ENCODE measurements around the gene PARD3. TPM values are rescaled to one million over a fixed set of nuclear protein-coding genes. Genes with fewer than 3 reads are reported as not detected.
"Not testable (repeated sequence)": the region's sequence is repeated elsewhere in the genome, so short reads cannot be mapped to it uniquely, and the experiment has no call there.

Gene PARD3
- total RNA-seq, 2 donors from 2014 or later: 59.6 to 74.6 TPM

DNA sequence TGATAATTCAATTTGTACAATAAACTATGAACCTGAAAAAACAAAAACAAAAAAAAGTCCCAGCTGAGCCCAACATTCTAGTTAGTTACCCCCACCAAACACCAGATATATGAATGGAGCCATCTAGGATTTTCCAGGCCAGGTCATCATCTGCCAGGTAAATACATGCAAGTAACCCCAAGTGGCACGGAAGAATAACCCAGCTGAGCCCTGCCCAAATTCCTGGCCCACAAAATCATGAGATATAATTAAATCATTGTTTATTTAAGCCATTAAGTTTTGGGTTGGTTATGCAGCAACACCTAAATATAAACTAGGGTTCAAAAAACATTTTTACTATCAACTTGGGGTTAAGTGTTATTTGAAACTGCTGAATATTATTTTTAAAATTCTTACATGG lies 19.0 kb downstream of the PARD3 start:
- TF ChIP-seq, protein P1, sequence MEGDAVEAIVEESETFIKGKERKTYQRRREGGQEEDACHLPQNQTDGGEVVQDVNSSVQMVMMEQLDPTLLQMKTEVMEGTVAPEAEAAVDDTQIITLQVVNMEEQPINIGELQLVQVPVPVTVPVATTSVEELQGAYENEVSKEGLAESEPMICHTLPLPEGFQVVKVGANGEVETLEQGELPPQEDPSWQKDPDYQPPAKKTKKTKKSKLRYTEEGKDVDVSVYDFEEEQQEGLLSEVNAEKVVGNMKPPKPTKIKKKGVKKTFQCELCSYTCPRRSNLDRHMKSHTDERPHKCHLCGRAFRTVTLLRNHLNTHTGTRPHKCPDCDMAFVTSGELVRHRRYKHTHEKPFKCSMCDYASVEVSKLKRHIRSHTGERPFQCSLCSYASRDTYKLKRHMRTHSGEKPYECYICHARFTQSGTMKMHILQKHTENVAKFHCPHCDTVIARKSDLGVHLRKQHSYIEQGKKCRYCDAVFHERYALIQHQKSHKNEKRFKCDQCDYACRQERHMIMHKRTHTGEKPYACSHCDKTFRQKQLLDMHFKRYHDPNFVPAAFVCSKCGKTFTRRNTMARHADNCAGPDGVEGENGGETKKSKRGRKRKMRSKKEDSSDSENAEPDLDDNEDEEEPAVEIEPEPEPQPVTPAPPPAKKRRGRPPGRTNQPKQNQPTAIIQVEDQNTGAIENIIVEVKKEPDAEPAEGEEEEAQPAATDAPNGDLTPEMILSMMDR (conservative IDR thresholded peaks at IDR 0.05): no peak
- Mint-ChIP-seq H3K4me1 (peaks cover 35% of the 10 kb centered on the region), H3K36me3 (ENCODE audit: low read depth) (peaks cover 20% of the 10 kb centered on the region), H3K4me3 (no peak overlapping the region), H3K9me3 (no peaks in the 10 kb centered on the region), H3K27ac (no peak overlapping the region), H3K27me3 (ENCODE audit: insufficient read depth) (no peaks in the 10 kb centered on the region)
- no peaks in the 10 kb centered on the region for H3K27me3 ChIP-seq (ENCODE audit: control insufficient read depth, insufficient read depth, low read length, poor library complexity, severe bottlenecking)
- WGBS, 2 experiments (ENCODE audit: insufficient coverage in 1 of 2, insufficient read length in 1 of 2): 100% methylated on average over 1 of the region's 1 CpG; no CpG with 5 or more reads in 1 of the 2 experiments
- no peak for DNase-seq
- no peak overlapping the region for H3K9ac ChIP-seq (ENCODE audit: extremely low read depth, low read length, poor library complexity, severe bottlenecking)
- H3K27ac ChIP-seq (ENCODE audit: low read depth, low read length): no peak overlapping the region
- peaks cover 6% of the 10 kb centered on the region for H3K9me3 ChIP-seq (ENCODE audit: control insufficient read depth, low read length)
- H3K36me3 ChIP-seq (ENCODE audit: control insufficient read depth, insufficient read depth, low read length): peaks cover 20% of the 10 kb centered on the region
- H3K4me1 ChIP-seq (ENCODE audit: control insufficient read depth, insufficient read depth, low read length): peaks cover 3% of the 10 kb centered on the region
- H3K4me3 ChIP-seq (ENCODE audit: low read length): no peak overlapping the region

DNA sequence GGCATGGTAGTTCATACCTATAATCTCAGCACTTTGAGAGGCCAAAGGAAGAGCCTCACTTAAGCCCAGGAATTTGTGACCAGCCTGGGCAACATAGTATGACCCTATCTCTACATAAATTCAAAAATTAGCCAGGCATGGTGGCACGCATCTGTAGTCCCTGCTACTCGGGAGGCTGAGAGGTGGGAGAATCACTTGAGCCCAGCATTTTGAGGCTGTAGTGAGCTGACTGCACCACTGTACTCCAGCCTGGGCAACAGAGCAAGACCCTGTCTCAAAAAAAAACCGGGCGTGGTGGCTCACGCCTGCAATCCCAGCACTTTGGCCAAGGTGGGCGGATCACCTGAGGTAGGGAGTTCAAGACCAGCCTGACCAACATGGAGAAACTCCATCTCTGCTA lies 19.8 kb downstream of the PARD3 start:
- H3K27ac Mint-ChIP-seq: no peak overlapping the region
- H3K27me3 Mint-ChIP-seq (ENCODE audit: insufficient read depth): no peaks in the 10 kb centered on the region
- Histone ChIP-seq H3K36me3 (ENCODE audit: control insufficient read depth, insufficient read depth, low read length) (peaks cover 20% of the 10 kb centered on the region), H3K9me3 (ENCODE audit: control insufficient read depth, low read length) (peaks cover 6% of the 10 kb centered on the region), H3K4me1 (ENCODE audit: control insufficient read depth, insufficient read depth, low read length) (peaks cover under 1% of the 10 kb centered on the region), H3K27me3 (ENCODE audit: control insufficient read depth, insufficient read depth, low read length, poor library complexity, severe bottlenecking) (no peaks in the 10 kb centered on the region), H3K4me3 (ENCODE audit: low read length) (no peak overlapping the region), H3K9ac (ENCODE audit: extremely low read depth, low read length, poor library complexity, severe bottlenecking) (no peak overlapping the region), H3K27ac (ENCODE audit: low read depth, low read length) (no peak overlapping the region)
- no peak for DNase-seq
- peaks cover 34% of the 10 kb centered on the region for H3K4me1 Mint-ChIP-seq
- H3K36me3 Mint-ChIP-seq (ENCODE audit: low read depth): peaks cover 20% of the 10 kb centered on the region
- TF ChIP-seq, protein P1 (conservative IDR thresholded peaks at IDR 0.05): no peak
- H3K9me3 Mint-ChIP-seq: no peaks in the 10 kb centered on the region
- no peak overlapping the region for H3K4me3 Mint-ChIP-seq
- 93 to 98% methylated on average over 4 to 6 of the region's 6 CpGs for WGBS, 2 experiments (ENCODE audit: insufficient coverage in 1 of 2, insufficient read length in 1 of 2)

DNA sequence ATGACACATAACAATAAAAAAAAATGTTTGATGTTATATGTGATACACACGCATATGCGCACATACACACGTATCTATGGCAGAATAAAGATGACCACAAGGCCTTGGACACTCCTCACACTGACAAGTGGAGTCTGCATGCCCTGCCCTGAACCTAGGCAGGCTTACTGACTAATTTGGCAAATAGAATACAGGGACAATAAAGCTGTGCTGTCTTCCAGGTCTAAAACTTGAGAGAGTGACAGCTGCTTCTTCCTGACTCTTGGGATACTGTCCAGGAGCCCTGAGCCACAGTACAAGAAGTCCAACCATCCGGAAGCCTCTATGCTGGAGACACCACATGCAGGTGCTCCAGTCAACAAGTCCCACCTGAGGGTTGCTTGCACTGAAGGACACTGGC lies 20.3 kb downstream of the PARD3 start:
- WGBS, 2 experiments (ENCODE audit: insufficient coverage in 1 of 2, insufficient read length in 1 of 2): 97% methylated on average over 4 of the region's 4 CpGs
- no peaks in the 10 kb centered on the region for H3K9me3 Mint-ChIP-seq
- Histone ChIP-seq H3K9me3 (ENCODE audit: control insufficient read depth, low read length) (peaks cover 6% of the 10 kb centered on the region), H3K36me3 (ENCODE audit: control insufficient read depth, insufficient read depth, low read length) (peaks cover 20% of the 10 kb centered on the region), H3K27ac (ENCODE audit: low read depth, low read length) (no peak overlapping the region), H3K4me3 (ENCODE audit: low read length) (no peak overlapping the region), H3K27me3 (ENCODE audit: control insufficient read depth, insufficient read depth, low read length, poor library complexity, severe bottlenecking) (no peaks in the 10 kb centered on the region), H3K9ac (ENCODE audit: extremely low read depth, low read length, poor library complexity, severe bottlenecking) (no peak overlapping the region), H3K4me1 (ENCODE audit: control insufficient read depth, insufficient read depth, low read length) (peaks cover 6% of the 10 kb centered on the region)
- H3K4me1 Mint-ChIP-seq: peaks cover 39% of the 10 kb centered on the region
- DNase-seq: no peak
- H3K27ac Mint-ChIP-seq: no peak overlapping the region
- no peaks in the 10 kb centered on the region for H3K27me3 Mint-ChIP-seq (ENCODE audit: insufficient read depth)
- H3K36me3 Mint-ChIP-seq (ENCODE audit: low read depth): peaks cover 20% of the 10 kb centered on the region
- H3K4me3 Mint-ChIP-seq: no peak overlapping the region
- TF ChIP-seq, protein P1 (conservative IDR thresholded peaks at IDR 0.05): no peak

DNA sequence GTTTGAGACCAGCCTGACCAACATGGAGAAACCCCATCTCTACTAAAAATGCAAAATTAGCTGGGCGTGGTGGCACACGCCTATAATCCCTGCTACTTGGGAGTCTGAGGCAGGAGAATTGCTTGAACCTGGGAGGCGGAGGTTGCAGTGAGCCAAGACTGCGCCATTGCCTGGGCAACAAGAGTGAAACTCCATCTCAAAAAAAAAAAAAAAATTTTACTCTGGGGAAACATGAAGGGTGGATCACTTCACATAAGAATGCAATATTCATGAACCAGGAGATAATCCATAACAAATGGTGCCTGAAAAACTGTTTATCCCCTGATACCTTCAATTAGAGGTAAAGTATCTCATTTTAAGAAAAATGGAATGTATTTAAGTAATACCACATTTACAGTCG lies 21.5 kb downstream of the PARD3 start:
- not testable (repeated sequence) for H3K9me3 Mint-ChIP-seq, H3K4me3 Mint-ChIP-seq

More for the DNA sequence above, 21.5 kb downstream of the PARD3 start:
- H3K36me3 Mint-ChIP-seq (ENCODE audit: low read depth): peaks cover 16% of the 10 kb centered on the region
- not testable (repeated sequence) for H3K4me1 ChIP-seq (ENCODE audit: control insufficient read depth, insufficient read depth, low read length); H3K27me3 ChIP-seq (ENCODE audit: control insufficient read depth, insufficient read depth, low read length, poor library complexity, severe bottlenecking); H3K27ac Mint-ChIP-seq; H3K27me3 Mint-ChIP-seq (ENCODE audit: insufficient read depth); H3K9ac ChIP-seq (ENCODE audit: extremely low read depth, low read length, poor library complexity, severe bottlenecking); H3K9me3 ChIP-seq (ENCODE audit: control insufficient read depth, low read length); H3K27ac ChIP-seq (ENCODE audit: low read depth, low read length); DNase-seq; H3K4me3 ChIP-seq (ENCODE audit: low read length)
- 90% methylated on average over 2 to 5 of the region's 5 CpGs for WGBS, 2 experiments (ENCODE audit: insufficient coverage in 1 of 2, insufficient read length in 1 of 2)
- peaks cover 40% of the 10 kb centered on the region for H3K4me1 Mint-ChIP-seq
- peaks cover 20% of the 10 kb centered on the region for H3K36me3 ChIP-seq (ENCODE audit: control insufficient read depth, insufficient read depth, low read length)

All from endodermal cell (in vitro differentiated cells).